Stimulated activated CD4-positive, alpha-beta T cell treated with anti-CD3 and anti-CD28 coated beads, Interleukin-15, amount 100 ng/mL, for 24 hours (primary cell): ENCODE data around the gene CD34.
"Not testable (repeated sequence)": the region's sequence is repeated elsewhere in the genome, so short reads cannot be mapped to it uniquely, and the experiment has no call there.

Experiments
- DNase-seq: peaks from one replicate; pipeline ENCODE4 v3.0.0-alpha.2; 2020

CD34 gene

DNA sequence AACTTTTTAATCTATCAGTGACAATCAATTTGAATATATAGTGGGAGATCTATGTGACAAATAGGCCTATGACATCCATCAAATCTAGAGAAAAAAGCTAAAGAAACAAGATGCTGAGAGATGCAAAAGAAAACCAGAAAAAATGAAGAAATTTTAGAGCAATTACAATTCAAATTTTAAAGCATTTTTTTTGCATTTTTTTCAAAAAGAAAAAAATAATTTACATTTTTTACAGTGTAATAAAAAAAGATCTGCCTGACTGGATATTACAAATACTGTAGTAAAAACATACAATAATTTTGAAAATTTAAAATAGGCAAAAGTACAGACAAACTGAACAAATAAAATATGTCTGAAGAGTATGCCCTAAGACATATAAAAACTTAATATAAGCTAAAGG is 14.4 kb downstream of the CD34 start:
- no peak for DNase-seq

DNA sequence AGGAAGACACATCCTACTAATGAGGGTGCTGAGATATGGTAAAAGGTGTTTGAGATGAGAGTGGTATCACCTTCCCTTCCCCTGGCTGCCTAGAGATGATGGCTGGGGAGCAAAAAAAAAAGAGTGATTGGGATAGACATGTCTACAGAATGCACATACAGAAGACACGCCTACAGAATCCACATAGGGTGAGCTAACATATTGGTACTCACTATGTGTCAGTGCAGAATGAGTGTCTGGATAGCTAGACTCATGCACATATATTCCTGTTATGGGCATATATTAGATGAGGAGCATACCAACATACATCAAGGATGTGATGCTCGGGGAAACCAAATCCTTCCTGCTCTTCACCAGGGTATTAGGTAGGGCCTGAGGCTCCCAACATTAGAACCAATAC is 16.2 kb downstream of the CD34 start:
- no peak for DNase-seq

DNA sequence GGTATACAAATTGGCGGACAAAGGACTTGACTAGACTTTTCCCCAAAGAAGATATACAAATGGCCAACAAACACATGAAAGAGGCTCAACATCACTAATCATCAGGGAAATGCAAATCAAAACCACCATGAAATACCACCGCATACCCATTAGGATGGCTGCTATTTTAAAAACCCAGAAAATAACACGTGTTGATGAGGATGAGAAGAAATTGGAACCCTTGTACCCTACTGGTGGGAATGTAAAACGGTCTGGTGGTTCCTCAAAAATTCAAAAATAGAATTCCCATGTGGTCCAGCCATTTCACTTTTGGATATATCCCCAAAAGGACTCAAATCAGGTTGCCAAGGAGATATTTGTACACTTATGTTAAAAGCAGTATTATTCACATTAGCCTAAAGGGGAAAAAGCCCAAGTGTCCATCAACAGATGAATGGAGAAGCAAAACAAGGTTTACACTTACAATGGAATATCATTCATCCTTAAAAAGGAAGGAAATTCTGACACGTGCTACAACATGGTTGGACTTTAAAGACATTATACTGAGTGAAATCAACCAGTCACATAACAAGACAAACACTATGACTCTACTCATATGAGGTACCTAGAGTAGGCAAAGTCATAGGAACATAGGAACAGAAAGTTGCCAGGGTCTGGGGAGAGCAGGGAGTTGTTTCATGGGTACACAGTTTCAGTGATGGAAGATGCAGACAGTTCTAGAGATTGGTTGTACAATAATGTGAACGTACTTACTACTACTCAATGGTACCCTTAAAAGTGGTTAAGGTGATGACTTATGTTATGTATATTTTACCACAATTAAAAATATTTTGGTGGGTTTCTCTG is 17.0 kb downstream of the CD34 start:
- no peak for DNase-seq

DNA sequence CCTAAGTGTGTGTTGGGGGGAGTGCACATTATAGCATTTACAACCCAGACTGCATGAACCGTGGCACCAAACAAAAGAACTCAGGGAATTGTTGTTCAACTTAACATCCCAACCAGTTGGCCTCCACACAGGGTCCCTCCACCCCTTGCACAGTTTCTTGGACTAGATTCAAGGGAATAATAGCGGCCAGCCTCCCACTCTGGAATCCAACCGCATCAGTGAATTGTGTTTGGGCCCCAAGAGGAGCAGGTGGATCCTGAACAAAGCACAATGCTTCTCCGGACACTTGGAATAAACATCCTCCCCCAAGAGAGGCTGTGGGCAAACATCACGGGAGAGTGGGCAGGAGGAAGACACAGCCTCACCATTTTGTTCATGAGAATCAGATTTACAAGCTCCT is 18.2 kb downstream of the CD34 start:
- DNase-seq: no peak

DNA sequence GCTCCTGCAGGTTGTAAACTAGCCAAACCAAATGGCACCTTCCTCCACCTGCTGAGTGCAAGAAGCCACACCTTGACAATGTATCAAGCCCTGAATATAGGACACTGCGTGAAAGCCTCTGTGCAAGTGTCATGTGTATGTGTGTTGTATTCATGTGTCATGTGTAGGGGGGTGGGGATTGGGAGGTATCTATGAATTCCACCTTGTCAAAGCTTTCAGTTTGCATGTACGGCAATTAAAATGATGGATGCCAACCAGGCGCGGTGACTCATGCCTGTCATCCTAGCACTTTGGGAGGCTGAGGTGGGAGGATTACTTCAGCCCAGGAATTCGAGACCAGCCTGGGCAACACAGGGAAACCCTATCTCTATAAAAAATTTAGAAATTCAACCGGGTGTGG is 19.8 kb downstream of the CD34 start:
- no peak for DNase-seq

DNA sequence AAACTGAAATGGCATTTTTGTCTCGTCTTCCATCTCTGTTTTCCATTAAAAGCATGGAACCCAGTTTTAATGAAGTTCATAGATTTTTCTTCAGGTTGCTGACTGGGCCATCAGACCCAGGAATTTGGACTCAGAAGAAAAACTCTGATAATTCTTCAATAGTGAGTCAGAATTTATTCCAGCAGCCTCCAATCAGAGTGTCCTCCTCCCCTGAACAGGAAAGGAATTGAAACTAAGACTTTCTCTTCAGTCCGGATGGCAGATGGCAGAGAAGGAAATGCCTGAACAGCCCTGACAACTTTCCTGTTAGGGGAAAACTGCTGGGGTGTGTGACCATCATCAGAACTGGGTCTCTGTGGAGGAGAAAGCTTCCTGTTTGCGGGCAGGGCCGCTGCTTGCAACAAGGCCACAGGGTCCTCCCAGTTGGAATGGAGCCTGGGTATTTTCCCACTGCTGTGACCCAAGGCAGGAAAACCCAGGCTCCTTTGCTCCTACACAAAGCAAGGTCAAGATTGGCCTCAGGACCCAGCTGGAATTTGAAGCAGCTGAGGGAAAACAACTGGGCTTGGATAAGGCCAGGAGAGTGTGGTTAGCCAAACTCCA is 20.7 kb downstream of the CD34 start:
- DNase-seq: no peak

DNA sequence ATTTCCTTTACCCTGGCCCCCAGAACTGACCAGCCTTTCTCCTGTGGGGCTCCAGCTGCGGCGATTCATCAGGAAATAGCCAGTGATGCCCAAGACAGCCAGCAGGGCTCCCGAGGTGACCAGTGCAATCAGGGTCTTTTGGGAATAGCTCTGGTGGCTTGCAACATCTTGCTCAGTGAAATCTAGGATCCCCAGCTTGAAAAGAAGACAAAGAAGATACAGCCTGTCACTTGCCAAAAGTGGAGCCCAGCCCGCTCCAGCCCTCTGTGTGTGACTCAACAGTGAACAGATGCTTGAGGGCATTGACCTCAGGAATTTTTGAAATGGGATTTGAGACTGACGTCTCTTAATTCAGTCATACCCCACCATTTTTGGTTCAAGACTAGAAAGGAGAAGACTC is 22.3 kb downstream of the CD34 start:
- DNase-seq: no peak

DNA sequence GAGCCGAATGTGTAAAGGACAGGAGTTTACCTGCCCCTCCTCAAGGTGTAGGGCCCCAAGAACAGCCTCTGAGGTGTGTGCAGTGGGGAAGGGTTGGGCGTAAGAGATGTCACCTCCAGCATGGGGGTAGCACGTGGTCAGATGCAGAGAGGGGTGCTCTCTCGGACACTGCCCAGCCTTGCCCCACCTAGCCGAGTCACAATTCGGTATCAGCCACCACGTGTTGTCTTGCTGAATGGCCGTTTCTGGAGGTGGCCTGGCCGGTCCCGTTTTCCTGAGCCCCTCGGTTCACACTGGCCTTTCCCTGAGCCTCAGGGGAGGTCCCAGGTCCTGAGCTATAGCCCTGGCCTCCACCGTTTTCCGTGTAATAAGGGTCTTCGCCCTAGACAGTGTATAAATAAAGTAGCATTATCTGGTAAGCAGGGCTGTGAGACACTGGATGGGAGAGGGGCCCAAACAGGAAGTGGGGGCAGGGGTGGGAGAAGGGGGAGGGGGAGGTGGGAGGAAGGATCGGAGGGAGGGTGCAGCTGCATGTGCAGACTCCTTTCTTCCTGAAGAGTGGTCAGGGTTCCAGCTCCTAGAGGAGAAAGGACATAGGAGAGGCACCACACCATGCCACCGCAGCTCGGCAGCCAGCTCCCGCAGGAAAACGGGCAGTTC is 23.3 kb downstream of the CD34 start:
- no peak for DNase-seq

DNA sequence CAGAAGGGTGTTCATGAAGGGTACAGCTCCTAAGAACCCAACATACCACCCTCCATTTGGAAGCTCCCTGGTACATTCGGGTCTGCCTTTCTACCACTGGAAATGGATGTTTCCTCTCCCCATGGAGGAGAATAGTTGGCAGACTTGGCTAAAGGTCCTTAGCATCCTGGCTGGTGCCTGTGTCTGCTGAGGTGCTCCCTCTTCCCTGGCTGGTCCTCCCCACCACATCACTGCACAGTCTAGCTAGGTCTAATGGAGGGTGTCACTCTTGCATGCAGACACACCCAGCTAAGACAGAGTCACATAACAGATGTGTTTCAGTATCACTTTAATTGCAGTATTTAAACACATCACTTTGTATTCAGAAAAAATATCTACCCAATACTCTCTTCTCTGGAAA is 24.7 kb downstream of the CD34 start:
- DNase-seq: no peak

DNA sequence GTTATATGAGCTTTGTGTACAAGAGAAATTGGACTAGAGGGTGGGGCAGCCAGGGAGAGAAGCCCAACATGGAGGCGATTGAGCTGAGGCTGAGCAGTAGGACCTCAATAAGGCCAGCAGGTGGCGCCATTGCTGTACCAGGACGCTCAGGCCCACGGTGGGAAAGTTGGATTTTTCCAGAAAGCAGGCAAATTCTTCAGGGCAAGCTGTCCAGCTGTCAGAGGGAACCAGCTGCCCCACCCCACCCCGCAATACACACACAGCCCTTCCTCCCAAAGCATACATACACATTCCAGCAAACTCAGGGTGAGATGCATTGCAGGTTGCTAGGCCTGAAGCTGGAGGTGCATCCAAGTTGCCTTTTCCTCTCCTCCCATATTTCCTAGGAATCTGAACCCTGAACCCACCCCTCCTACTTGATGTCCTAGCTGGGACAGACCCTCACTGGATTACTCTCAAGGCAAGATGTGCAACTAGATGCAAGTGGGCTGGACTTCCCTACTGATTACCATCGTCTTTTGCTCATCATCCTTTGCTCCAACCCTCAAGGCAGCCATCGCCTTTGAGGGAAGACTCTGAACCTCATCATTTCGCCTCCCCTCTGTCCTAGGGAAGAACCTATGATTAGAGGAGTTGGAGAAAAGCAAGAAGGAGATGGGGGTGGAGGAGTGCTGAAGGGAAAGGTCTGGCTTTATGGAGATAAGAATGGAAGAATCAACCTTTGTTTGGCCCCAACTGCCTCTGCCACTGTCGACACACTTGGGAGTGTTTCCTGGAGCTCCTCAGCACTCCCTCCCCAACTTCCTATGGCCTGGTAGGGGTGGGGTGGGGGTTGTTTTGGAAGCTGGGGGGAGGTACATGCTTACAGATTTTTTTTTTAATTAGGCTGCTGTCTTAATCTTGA is 25.5 kb downstream of the CD34 start:
- peak; percentile 80 for DNase-seq

DNA sequence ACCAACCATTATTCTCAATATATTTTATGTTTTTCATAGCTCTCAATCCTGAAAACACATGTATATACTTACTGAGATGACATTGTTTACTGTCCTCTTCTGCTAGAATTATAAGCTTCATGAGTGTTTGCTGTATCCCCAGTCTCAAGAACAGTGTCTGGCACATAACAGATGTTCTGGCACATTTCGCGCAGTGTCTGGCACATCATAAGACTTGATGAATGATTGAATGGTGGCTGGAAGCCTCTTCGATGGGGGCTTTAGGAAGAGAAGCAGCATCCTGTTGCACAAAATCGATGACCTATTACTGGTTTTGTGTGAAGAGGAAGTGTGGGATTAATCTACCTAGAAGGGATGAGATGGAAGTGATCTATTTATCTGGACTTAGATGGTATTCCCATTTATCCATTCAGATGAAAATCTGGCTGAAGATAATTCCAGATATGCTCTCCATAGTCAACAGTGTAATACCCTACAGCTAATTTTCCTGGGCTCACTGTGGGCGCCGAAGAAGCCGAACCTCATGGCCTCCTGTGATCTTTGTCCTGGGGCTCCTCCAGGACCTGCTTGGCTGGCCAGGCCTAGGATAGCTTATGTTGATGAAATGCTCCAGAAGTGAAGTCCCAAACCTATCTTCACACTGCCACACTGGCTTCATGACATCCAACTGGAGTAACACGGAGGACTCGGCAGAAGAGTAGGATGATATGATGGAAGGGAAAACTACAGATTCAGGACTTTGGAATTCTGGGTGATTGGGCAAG is 26.5 kb downstream of the CD34 start:
- DNase-seq: no peak

DNA sequence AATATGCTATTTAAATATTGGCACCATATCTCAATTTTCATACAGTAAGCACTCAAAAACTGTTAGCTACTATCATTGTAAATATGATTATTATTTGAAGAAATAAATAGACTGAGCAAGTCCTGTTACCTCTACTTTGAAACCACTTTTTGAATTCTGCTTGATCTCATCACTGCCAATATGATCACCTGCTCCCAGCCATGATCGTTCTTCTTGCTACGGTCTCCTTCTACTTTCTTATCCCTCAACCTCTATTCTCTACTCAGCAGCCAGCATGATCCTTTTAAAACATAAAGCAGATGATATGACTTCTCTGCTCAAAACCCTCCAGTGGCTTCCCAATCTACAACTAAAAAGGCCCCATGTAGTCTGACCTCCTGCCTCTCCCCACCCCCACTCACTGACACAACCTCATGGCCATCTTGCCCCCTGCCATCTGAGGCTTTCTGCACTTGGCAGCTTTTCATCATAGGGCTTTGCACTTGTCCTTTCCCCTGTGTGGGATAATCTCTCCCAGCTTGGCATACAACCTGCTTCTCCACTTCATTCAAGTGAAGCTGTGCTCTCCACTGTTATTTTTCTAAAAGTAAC is 27.2 kb downstream of the CD34 start:
- DNase-seq: peak; percentile 30

DNA sequence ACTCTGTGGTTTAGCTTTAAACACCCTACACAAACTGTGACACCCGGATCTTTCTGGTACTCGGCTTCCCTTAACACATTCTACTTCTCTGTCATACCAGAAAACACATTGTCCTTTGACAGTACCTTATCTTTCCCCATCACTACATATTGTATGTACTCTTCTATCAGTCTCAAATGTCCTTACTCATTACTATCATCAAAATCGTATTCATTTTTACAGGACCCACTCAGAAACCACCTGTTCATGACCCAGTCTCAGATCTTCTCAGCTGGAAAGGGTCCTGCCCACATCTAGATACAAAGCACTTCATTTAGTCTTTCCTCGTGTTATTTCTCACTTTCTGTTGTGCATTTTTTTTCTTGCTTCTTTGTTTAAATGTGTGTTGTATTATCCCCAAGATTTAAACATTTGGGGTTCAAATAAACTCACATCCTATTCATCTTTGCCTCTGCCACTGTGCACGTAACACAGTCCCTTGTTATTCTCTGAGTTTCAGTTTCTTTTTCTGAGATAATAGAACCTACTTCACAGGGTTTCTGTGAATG is 27.7 kb downstream of the CD34 start:
- no peak for DNase-seq

DNA sequence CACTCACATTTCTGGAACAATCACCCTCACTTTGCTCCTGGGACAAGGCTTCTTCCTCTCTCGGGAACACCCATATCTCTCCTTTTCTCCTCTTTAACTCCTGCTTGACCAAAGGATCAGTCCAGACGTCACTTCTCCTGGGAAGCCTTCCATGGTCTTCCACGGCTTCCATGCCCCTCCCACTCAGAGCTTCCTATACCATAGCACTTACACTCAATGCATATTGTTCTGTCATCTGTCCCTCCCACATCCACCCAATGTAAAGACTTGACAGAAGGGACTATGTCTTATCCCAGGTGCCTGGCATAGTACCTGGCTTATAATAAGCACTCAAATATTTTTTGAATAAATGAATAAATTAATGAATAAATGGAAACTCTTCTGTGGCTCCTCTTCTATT is 28.2 kb downstream of the CD34 start:
- no peak for DNase-seq

DNA sequence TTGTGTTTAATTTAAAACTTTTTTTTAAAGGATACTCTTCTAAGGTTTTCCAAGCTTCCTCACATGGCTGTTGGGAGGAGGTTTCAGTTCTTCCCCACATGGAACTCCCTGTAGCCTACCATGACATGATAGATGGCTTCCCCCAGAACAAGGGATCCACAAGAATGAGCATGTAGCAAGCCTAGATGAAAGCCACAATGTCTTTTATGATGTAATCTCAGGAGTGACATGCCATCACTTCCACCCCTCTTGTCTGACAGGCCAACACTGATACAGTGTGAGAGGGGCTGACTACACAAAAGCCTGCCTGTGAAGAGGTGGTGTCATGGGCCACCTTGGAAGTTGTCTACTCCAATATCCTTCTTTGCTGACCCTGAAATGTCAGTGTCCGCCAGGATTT is 32.0 kb downstream of the CD34 start:
- no peak for DNase-seq

DNA sequence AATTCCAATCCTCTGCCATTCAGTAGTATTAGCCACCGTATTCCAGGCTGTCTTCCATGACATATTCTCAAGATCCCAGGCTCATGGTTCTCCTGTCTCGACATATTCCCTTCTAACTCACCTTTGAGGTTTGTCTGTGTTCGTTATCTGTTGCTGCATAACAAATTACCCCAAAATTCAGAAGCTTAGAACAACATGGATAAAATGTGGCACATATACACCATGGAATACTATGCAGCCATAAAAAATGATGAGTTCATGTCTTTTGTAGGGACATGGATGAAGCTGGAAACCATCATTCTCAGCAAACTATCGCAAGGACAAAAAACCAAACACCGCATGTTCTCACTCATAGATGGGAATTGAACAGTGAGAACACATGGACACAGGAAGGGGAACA is 33.0 kb downstream of the CD34 start:
- not testable (repeated sequence) for DNase-seq

DNA sequence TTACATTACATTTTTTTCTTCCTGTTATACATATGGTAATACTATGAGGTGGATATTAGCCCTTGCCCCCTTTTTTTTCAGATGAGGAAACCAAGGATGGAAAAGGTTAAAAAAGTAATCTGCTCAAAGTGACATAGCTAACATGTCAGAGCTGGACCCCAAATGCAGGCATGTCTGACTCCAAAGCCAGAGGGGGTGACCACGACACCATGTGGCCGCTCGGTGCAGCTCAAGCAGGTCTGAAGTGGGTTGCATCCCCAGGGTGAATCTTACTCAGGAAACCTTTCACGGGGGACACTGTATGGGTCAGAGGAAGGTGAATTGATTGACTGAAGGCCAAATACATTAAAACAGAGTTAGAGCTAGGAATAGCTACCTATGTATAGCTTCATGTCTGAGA is 34.8 kb downstream of the CD34 start:
- no peak for DNase-seq

DNA sequence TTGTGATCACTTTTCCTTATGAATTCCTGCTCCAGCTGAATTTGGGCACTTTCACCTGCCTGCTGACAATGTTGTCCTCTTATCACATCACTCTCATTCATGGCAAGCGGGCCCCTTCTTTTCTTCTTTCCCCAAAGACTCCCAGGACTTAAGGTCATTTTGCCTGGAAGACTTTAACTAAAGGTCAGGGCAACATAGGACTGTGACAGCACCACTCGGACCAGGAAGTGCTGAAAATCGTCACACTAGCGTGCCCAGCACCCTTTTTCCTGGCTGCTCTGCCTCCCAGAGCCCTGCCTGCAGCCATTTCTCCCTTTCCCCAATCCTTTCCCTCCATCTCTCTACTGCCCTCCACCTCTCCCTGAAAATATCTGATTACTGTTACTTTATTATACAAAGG is 35.4 kb downstream of the CD34 start:
- no peak for DNase-seq

DNA sequence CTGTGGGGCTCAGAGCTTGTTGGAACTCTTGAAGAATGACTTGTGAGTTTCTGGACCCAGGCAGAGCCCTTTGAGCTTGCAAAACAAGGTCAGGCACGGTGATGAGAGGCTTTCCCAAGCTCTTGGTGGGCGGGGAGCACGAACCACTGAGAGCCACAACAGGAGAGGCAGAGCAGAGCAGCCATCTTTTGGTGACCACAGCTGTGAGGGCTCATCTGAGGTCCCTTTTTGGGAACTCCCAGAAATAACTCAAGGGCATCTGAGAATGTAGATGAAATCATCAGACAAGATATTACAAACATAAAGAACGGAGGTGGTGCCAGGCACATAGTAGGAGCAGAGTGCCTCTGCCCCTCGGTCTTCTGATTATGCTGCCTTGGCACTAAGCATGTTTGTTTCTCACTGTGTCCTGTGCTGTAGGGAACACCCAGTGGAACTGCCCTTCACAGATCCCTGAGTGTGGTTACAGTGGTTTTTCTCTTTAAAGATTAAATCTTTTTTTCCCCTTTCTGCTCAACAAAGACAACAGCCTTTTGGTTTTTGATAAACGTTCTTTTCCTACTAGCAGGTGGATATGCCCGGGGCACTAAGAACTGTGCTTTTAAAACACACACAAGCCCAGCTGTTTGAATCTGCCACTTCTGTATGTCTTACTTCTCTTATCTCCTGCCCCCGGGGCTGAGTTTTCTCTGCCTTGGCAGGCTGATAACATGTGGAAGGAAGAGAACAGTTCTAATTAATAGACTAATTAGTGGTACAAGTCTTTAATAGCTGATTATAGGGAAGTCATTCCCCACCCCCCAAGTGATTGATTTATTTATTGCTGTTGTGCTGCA is 37.7 kb downstream of the CD34 start:
- peak; percentile 57 for DNase-seq

DNA sequence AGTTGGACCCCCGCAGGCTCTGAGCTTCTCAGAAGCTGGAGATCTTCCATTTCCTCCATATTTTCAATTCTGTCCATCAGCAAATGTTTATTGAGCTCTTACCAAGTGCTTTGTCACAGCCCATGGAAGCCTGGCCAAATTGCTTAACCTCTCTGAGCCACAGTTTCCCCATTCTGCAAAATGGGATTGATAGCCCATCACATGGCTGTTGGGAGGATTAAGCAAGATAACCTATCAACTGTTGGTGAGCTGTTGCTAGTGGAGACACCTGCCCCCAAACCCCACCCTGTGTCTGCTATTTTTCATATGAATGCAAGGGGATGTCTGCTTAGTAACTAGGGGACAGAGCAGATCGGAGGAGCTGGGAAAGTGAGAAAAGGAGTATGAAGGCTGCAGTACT is 38.3 kb downstream of the CD34 start:
- DNase-seq: no peak
